Neural progenitor cell (in vitro differentiated cells): ENCODE results near the gene NOPCHAP1.

ENCODE experiments used
- CTCF ChIP-seq: fragments of 200-600 bp; sonication (generic); IDR thresholded peaks from 2 replicates; pipeline ENCODE4 v1.5.1; 2017; ENCODE audit warnings: antibody characterized with exemption, mild to moderate bottlenecking
- EZH2 ChIP-seq: fragments of 200-600 bp; sonication (generic); IDR thresholded peaks from 2 replicates; pipeline ENCODE4 v1.6.1; 2017; ENCODE audit warnings: antibody characterized with exemption, mild to moderate bottlenecking, moderate library complexity
- EZH2phosphoT487 ChIP-seq: fragments of 200-600 bp; sonication (generic); IDR thresholded peaks from 2 replicates; pipeline ENCODE4 v1.6.1; 2017; ENCODE audit warnings: antibody characterized with exemption

GRCh38 chr12:104969343-104969742 lies 16.8 kb upstream of the NOPCHAP1 start:
- TF ChIP-seq CTCF (no peak), EZH2 (no peak), EZH2phosphoT487 (no peak)
